GM19328 (cell line): ENCODE data around the gene BICDL1.

Experiments used
- ATAC-seq: cut with Tn5 transposase; IDR thresholded peaks from one replicate; pipeline ENCODE4 v1.9.1; 2021; ENCODE audit warnings: mild to moderate bottlenecking, moderate library complexity; ENCODE audit not compliant: unreplicated experiment

Gene BICDL1

DNA sequence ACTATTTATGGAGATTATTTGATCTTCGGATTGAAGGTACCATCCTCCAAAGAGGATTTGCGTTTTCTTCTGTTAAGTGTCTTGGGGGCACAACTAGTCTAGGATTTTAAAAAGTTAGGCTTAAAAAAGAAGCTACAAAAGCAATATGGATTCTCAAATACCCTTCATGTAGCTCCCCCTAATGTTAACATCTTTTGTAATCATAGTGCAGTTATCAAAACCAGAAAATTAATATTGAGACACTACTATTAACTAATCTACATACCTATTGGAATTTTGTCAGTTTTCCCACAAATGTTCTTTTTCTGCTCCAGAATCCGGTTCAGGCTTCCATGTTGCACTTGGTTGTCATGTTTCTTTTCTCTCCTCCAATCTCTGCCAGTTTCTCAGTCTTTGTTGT, 62.5 kb downstream of the BICDL1 start:
- no peak for ATAC-seq

DNA sequence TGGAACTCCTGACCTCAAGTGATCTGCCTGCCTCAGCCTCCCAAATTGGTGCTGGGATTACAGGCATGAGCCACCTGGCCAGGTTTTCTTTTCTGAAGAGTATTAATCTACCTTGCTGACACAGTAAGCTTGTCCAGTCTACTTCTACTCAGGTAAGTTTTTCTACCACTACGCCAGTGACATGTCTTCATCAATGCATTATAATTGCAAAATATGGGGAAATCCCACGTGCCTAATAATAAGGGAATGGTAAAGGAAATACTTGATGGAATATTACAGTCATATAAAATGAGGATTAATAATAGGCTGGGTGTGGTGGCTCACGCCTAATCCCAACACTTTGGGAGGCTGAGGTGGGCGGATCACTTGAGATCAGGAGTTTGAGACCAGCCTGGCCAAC, 65.3 kb downstream of the BICDL1 start:
- no peak for ATAC-seq

DNA sequence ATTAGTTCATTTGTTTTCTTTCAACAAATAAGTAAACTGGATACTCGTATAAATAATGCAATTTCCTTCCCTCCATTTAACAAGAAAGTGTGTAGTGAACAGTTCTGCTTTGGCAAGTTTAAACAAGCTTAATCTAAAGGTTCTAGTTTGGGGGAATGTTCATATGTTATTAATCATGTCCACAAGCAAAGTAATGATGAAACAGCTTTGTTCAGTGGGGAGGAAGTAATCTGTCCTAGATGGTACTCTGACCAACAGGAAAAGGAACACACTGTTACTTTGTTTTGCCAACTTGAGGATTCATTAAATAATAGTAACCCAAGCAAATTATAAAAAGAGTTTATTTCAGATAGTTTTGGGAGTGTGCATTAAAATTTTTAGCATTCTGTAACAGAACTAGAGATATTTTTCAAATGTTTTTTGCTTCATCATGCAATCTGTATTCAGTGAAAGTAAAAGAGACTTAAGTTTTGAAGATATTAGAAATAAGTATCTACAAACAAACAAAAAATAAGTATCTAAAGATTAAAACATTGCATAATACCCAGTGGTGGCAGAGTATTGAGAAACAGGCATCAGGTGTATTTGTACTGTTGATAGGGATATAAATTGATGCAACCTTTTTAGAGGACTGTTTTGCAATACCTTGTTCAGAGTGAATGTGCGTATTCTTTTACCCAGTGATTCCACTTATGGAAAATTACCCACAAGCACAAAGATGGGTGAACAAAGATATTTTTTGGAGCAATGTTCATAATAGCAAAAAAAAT, 66.4 kb downstream of the BICDL1 start:
- no peak for ATAC-seq

DNA sequence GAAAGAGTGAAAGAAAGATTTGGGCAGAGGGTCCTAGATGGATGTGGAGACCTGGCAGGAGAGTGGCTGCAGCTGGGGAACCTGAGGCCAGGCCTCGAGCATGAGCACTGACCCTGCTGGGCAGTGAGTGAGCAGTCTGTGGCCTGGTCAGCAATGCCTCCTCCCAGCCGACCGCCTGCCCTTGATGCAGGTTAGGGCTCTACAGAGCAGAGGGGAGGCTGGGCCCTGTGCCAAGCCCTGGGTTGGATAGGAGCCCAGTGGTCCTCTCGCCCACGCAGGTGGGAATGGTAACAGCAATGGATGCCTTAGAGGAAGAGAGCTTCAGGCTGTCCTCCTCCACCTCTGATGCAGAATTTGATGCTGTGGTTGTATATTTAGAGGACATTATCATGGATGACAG, 67.7 kb downstream of the BICDL1 start:
- no peak for ATAC-seq

DNA sequence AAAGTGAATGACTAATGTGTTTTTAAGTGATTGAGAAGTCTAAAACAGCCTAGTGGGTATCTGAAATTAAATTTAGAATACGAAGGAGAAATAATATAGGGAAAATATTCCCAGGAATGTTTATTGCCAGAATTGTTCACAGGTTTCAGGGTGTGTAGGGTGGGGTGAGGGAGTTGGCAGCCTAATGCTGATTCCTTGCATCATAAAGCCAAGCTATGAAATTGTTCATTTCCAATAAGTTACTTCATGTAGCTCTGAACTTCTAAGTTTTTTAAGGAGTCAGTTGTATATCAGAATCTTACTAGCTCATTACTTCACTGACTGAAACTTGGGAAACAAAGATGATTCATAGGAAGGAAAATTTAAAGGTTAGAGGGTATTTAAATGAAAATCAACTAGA, 71.2 kb downstream of the BICDL1 start:
- no peak for ATAC-seq

DNA sequence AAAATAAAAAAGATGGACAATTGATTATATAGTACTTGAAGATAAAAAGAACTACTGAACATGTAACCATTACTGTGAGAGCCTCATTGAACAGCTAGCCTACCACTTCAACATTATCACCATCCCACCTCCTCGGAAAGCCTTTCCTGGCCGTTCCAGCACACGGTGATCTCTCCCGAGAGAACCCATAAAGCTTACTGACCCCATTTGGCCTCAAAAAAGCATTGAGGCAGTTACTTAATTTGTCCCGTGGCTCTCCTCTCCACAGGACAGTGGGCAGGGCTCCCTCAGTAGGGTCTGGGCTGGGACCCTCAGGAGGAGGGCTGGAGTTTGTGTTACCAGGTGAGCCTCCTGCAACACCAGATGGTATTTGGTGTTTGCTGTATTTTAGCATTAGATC, 71.7 kb downstream of the BICDL1 start:
- ATAC-seq, result no peak

DNA sequence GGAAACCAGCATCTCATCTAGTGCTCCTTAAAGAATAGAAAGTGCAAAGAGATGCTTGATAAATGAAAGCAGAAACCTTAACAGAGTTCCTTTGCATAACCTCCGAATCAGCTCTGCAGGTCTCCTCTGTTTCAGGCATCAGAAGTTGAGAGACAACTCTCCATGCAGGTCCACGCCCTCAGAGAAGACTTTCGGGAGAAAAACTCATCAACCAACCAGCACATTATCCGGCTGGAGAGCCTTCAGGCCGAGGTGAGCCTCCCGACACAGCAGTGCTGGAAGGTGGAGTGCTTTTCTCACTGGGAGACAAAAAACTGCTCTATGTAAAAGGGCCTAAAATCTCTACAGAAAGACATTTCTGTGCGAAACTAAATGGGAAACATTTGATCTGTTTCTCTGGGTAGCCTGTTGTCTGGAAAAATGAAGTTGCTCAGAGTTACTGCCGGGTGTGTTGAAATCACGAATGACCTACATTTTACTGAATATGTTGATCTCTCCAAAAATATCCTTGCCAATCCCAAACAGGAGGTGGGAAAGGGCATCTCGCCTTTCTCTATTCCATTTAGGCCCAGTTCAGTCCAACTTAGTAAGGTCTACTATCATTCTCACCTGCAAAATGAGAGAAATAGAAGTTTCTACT, 72.7 kb downstream of the BICDL1 start:
- ATAC-seq, result no peak

DNA sequence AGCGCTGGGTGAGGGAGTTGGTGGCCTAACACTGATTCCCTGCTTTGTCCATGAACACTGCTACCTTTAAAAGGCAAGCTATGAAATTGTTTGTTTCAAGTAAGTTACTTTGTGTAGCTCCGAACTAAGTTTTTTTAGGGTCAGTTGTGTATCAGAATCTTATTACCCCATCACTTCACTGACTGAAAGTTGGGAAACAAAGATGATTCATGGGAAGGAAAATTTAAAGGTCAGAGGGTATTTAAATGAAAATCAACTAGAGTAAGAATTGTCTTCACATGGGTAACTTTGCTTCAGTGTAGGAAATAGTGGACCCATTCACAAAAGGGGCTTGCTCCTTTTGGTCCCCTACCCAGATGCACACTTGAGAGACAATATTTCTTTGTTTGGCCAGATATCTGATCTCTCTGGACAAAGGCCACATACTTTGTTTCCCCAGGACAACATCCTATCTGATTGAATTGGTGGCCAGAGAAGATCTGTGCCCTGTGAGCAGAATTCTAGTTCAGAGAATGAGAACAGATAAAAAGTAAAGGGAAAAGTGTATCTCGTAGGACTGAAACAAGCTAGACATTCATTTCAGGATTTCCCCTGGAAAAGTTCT, 74.0 kb downstream of the BICDL1 start:
- ATAC-seq, result no peak

DNA sequence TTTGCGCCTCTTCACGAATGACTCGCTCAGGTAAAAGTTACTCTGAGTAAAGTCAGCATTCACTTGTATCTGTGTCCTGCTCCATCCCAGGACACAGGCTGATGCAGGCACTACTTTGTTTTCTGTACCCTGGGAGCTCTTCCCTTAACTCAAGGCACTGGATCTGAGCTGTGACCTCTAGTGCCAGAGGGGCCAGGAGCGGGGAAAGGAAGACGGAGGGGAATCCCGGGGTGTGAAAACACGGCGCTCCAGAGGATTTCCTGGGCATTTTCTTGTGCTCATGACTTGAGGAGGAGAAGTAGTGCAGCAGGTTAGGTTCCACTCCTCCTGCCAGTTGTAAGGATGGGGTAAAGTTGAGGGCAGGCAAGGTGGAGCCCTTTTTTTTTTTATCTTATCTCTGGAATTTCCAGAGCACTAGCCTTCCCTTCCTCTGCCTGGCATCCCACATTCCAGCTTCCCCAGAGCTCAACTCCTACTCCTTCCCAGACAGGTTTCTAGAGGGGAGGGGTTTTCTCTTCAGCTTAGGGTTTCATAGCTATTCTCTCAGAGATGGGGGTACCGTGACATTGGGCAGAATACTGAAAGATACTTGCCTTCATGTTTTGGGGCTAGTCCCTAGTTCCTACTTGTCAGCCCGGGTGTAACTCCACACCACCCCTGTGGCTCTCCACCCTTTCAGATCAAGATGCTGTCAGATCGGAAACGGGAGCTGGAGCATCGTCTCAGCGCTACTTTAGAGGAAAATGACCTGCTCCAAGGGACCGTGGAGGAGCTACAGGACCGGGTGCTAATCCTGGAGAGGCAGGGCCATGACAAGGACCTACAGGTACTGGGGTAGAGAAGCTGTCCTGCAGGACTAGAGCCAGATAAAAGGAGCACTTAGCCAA, 75.3 kb downstream of the BICDL1 start:
- ATAC-seq, result no peak

DNA sequence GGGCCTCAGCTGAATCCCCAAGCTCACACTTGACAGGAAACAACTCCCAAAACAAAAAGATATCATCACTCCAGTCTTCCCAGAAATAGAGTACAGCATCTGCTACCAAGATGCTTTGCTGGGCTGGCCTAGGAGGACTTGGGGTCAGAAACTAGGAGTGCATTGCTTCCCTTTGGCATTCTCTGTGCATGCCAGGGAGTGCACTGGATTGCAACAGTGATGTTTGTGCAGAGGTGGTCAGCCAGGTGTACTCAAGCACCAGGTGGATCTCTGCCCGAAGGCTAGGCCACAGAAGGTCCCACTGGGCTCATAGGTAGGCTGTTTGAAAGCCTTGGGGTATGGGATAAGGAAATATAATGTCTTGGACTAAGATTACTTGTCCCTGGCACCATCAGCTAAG, 76.4 kb downstream of the BICDL1 start:
- no peak for ATAC-seq

DNA sequence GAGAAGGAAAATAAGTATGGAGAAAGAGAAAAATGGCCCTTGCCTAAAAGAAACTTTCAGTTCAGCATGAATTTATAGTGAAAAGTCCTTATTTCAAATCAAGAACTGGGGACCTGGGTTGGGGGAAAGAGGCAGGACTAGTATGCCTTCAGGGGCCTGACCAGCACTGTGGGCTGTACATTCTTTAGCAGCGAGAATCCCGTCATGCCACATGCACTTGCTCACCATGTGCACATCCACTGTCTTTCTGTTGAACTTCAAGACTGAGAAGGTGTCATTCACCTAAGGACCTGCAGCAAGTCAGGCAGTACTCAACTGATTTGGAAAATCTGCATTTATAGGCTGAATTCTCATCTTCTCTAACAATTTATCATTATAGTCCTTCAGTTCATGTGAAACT, 77.3 kb downstream of the BICDL1 start:
- ATAC-seq, result no peak

DNA sequence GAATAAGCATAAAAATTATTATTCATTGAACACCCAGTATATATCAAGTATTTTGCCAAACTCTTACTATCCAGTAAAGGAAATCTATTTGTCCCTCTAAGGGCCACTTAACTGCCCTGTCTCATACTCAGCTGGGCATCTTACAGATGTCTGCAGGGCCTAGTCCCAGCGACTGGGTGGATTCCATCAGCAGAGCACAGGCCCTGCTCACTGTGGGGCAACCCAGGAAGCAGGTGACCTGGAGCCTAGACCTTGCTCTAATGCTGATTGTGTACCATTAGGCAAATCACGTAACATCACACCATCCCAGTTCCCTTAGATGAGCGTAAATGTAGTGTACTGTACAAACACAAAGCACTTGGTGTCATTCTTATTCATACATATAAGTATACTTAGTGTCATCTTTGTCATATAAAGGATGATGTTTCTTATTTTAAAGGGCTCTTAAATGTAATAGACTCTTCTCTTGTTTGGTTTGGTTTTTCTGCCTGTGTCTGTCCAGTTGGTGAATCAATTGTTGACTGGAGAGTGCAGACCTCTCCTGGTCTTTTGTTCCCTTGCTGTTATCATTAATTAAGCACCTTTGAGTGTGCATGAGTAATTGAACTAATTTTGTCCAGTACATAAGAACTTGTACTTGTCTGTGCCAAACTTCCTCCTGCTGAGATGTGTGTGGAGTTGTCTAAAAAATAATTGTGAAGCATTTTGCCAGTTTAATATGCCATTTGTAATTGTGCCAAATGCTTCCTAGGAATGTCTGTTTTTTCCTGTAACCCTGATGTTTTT, 78.2 kb downstream of the BICDL1 start:
- no peak for ATAC-seq

DNA sequence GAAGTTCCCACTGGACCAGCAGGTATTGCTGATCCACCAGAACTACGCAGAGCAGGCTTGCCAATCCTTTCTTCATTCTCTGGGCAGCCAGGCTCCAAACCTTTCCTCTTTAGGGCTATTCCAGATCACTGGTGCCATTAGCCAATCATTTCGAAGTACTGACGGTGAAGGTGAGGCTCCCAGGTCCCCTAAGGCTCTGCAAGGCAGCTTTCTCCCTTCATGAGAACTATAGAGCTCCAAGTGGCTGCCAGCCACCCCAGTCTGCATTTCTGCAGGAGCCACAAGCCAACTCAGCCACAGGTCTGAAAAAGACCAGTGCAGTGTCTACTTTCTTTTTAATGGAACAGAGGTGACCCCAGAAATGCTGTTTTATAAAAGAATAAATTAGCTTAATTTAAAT, 78.9 kb downstream of the BICDL1 start:
- ATAC-seq, result no peak

DNA sequence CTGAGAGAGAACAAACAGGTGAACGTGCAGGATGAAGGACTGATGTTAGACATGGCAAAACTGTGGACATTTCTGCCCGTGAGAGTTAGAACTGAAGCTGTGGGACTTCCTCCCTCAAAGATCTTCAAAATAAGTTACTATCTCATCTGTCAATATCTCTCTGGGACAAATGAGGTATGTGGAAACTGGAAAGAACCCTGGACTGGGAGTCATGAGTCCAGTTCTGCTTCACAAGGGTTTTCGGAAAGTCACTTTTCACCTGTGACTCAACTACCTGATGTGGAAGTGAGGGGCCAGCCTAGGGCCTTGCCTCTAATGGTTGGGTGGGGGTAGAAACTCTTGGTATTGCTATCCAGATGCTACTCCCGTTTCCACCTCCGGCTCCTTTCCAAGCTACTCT, 80.2 kb downstream of the BICDL1 start:
- no peak for ATAC-seq

DNA sequence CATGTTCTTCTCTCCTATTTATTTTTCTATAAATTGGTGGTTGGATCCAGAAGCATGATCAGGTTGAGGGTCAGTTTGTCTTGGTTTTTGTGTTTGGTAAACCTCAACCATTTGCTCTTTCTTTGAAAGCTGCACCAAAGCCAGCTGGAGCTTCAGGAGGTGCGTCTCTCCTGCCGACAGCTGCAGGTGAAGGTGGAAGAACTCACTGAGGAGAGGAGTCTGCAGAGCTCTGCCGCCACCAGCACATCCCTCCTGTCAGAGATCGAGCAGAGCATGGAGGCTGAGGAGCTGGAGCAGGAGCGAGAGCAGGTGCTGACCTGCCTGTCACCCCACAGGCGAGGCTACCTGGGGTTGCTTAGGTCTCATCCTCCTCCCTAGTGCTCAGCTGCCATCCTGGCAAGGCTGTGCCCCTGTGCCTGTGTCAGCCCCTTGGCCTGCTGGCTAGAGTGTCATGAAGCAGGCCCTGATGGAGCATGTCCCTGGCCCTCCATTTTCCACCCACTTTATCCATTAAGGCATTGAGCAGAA, 82.5 kb downstream of the BICDL1 start:
- ATAC-seq, result no peak

DNA sequence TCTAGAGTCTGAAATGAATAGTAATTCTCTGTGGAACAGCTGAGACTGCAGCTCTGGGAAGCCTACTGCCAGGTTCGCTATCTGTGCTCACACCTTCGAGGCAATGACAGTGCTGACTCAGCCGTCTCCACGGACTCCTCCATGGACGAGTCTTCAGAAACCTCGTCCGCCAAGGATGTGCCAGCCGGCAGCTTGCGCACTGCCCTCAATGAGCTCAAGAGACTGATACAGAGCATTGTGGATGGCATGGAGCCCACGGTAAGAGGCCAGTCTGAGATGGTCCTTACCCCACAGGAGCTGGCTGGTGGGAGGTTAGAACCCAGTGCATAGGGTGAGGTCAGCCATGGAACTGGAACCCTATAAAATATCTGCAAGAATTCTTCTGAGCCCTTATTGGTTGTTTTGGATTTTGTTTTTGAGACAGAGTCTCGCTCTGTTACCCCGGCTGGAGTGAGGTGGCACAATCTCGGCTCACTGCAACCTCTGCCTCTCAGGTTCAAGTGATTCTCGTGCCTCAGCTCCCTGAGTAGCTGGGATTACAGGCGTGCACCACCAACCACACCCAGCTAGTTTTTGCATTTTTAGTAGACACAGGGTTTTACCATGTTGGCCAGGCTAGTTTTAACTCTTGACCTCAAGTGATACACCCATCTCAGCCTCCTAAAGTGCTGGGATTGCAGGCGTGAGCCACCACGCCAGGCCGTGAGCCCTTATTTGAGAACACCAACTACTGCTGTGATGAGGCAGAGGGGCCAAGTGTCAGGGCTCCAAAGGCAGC, 83.6 kb downstream of the BICDL1 start:
- no peak for ATAC-seq

DNA sequence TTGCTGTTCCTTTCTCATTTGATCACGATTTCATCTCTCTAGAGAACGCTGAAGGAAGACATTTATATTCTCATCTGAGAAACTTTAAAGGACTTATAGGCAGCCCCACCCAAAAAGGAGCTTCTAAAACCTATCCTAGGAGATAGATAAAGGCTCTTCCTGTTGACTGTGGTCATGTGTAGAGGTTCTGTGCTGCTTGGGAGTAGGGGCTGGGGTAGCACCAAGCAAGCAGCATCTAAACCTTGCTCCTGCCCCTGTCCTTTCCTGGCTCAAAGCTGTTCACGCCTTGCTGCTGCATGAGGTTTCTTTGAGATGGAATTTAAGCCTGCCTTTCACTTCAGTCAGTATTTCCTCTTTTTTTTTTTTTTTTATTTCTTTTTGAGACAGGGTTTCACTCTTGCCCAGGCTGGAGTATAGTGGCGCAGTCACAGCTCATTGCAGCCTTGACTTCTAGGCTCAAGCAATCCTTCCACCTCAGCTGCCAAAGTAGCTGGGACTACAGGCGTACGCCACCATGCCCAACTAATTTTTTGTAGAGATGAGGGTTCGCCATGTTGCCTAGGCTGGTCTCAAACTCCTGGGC, 86.1 kb downstream of the BICDL1 start:
- no peak for ATAC-seq

DNA sequence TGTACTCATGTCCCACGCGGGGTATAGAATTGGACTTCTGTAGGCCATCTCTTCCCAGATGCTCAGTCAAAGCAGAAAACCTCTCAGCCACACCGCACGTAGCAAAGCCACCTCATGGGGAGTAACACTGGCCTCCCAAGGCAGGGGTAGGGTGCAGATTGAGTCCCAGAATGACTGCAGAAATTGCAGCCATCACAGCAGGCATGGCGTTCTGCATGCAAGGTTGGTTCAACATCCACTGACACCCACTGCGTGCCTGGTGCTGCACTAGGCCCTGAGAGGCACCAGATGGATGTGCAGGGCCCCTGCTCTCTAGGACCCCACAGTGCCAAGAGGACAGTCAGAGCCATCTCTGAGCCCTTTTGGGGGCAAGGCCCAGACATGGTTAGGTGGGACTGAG, 87.6 kb downstream of the BICDL1 start:
- ATAC-seq, result no peak

DNA sequence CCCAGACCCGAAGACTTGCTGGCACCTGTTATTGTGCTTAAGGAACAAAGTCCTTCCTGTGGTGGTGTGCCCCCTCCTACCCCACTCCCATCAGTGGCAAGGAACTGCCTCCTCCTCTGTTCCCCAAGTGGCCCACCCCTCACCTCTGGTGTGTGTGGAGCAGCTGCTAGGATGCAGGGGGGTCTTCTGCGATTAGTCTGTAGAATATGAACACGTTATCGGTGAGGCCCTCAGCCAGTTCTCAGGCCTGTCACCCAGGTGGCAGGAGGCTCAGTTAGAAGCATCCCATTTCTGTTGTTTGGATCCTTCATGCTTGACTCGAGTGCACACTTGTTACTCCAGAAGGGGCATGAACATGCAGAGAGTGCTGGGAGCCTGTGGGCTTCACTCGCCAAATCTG, 88.2 kb downstream of the BICDL1 start:
- ATAC-seq, result no peak
